ENCODE data around the gene DHX15. TPM values are rescaled to one million over a fixed set of nuclear protein-coding genes. Genes with fewer than 3 reads are reported as not detected.

The DHX15 gene
- total and polyA plus RNA-seq, 10 of the 15 experiments (the other 5 are each of a cell fraction or from before 2014, with no cell fraction given) = 166 to 269 (median 184) TPM

DNA sequence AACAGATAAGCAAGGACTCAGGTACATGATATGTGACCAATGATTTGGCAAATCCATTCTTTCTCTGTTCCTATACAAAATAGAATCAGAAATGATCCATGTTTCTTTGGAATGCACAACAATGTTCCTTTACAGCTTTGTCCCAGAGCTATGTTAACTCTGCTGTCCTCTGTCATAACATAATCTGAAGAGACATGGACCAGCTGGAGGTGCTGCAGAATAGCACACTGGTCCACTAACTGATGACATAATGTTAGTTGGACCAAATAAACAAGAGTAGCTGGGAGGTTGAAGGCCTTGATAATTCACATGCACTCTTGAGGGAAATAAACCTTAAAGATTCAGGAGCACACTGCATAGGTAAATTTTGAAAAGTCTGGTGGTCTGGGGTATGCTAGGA is 23.0 kb upstream of the DHX15 start:
- TF ChIP-seq SRF (IDR thresholded peaks at IDR 0.05; ENCODE audit: low read depth in 2 of 2, low read length in 2 of 2) (no peak), PAX8 (IDR thresholded peaks at IDR 0.05) (no peak), ZNF384 (IDR thresholded peaks at IDR 0.05; ENCODE audit: borderline replicate concordance, low read depth, low read length) (no peak), ZNF217 (IDR thresholded peaks at IDR 0.05) (no peak), IRF4 (IDR thresholded peaks at IDR 0.05; ENCODE audit: low read depth, low read length) (no peak), HDGF (IDR thresholded peaks at IDR 0.05) (no peak), GATAD2B (conservative IDR thresholded peaks at IDR 0.05; ENCODE audit: low read depth) (no peak), SIX5 (IDR thresholded peaks at IDR 0.05; ENCODE audit: low read depth, low read length, severe bottlenecking) (no peak), NR2C1 (IDR thresholded peaks at IDR 0.05) (no peak), SMAD5 (IDR thresholded peaks at IDR 0.05; ENCODE audit: low read depth) (no peak), BMI1 (IDR thresholded peaks at IDR 0.05; ENCODE audit: borderline replicate concordance) (no peak), CBX5 (IDR thresholded peaks at IDR 0.05; ENCODE audit: low read depth) (no peak), KAT2A (conservative IDR thresholded peaks at IDR 0.05; ENCODE audit: control insufficient read depth, low read depth, low read length) (no peak), ZNF622 (IDR thresholded peaks at IDR 0.05) (no peak), IRF3 (IDR thresholded peaks at IDR 0.05) (no peak), CBFB (IDR thresholded peaks at IDR 0.05; ENCODE audit: low read depth) (no peak)
- Histone ChIP-seq H3K4me3 (no peak overlapping the region), H3K9me3 (replicated peaks; ENCODE audit: control insufficient read depth, insufficient read depth, low read length) (no peaks in the 10 kb centered on the region; the same call in 2 of the 3 replicates), H3K36me3 (ENCODE audit: control insufficient read depth in 2 of 2, insufficient read depth in 2 of 2, low read length in 1 of 2) (no peaks in the 10 kb centered on the region), H2AFZ (ENCODE audit: control insufficient read depth, low read depth, low read length) (no peak overlapping the region), H3K79me2 (ENCODE audit: control insufficient read depth, insufficient read depth, low read length) (no peaks in the 10 kb centered on the region), H3K9ac (ENCODE audit: control insufficient read depth, insufficient read depth, low read length) (no peak overlapping the region), H3K27ac (ENCODE audit: control insufficient read depth, insufficient read depth) (no peak overlapping the region), H3K27me3 (replicated peaks in 1 of 2; ENCODE audit: control insufficient read depth in 2 of 2, insufficient read depth in 2 of 2, low read length in 1 of 2) (no peaks in the 10 kb centered on the region), H4K20me1 (ENCODE audit: control insufficient read depth, insufficient read depth) (no peaks in the 10 kb centered on the region), H3K4me2 (ENCODE audit: control insufficient read depth, insufficient read depth) (no peak overlapping the region), H3K4me1 (ENCODE audit: control insufficient read depth, insufficient read depth, low read length) (no peaks in the 10 kb centered on the region)
- ATAC-seq (no peak), DNase-seq (ENCODE audit: low read depth, low spot score) (no peak), FAIRE-seq (no peak)
- intact Hi-C loops (cut with micrococcal nuclease; ENCODE audit: unreplicated experiment) (no loop called here), in situ Hi-C loops (cut with MboI) (no loop called here)
- ChIA-PET POLR2A (no interaction called here), CTCF (no interaction called here), RAD21 (ENCODE audit: unreplicated experiment) (no interaction called here), SMC1A (ENCODE audit: uncharacterized antibody, unreplicated experiment) (no interaction called here)
- no TSS peak for BruUV-seq (replicated peaks)
